Ureter (tissue), 1 donor: ENCODE results near the gene ARF5. TPM values are rescaled to one million over a fixed set of nuclear protein-coding genes. Genes with fewer than 3 reads are reported as not detected.
"Not testable (repeated sequence)": the region's sequence is repeated elsewhere in the genome, so short reads cannot be mapped to it uniquely, and the experiment has no call there.

ENCODE experiments used
- DNase-seq: peaks from one replicate; pipeline ENCODE4 v3.0.0-alpha.2; 2020; ENCODE audit warnings: low spot score
- total RNA-seq: library from RNA; stranded (reverse); gene quantifications from one replicate; pipeline ENCODE4 v1.2.4, GENCODE V29; 2023
- donor health status: DM: yes; HTN: yes; CAD: no.

The ARF5 gene
- 121 TPM for total RNA-seq

- peak; percentile 93 for DNase-seq
Observed at GRCh38 chr7:127588019-127588696, at the start of gene ARF5. Gene ARF5 (plus strand): TSS chr7:127588411. CDS start chr7:127588499, 88 bp downstream.

DNA sequence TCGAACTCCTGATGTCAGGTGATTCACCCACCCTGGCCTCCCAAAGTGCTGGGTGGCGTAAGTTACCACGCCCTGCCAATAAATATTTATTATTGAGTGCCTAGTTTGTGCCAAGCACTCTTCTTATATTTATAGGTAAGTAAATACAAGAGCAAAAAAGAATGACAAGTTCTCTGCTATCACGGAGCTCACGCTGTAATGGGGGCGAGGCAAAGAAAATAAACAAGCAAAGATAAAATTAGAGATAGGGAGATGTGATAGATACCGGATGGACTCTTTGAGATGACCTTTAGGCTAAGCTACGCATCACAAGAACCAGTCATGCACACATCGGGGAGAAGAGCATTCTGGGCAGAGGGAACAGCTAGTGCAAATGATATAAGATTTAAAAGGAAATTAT, 49.1 kb upstream of the ARF5 start:
- DNase-seq, result no peak

DNA sequence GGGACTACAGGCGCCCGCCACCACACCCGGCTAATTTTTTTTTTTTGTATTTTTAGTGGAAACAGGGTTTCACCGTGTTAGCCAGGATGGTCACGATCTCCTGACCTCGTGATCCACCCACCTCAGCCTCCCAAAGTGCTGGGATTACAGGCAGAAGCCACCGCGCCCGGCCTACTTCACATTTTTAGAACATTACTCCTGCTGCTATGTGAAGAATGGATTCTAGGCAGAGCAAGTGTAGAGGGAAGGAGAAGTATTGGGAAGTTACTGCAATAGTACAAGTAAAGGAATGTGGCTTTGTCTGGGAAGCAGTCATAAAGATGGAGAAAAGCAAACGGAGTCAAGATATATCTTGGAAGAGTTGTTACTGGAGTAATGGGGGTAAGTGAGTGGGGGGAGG, 47.8 kb upstream of the ARF5 start:
- not testable (repeated sequence) for DNase-seq

DNA sequence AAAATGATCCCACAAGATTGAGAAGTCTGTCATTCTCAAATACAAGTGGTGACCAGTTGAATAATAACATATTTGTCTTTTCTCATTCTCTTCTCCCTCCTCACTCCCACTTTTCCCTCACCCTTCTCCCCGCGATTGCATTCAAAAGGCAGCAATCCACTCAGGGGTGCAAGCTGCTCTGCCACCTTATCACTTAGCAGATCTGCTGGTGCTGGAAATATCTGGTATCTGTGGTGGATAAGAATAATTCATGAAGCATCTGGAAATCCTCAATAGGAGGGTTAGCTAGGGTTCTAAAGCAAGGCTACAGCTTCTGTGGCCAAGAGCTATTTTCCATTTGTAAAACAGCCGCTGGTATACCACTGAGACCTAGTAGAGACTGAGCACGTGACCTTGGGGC, 46.7 kb upstream of the ARF5 start:
- no peak for DNase-seq

GRCh38 chr7:127546313-127546712, 41.9 kb upstream of the ARF5 start:
- DNase-seq, result no peak

DNA sequence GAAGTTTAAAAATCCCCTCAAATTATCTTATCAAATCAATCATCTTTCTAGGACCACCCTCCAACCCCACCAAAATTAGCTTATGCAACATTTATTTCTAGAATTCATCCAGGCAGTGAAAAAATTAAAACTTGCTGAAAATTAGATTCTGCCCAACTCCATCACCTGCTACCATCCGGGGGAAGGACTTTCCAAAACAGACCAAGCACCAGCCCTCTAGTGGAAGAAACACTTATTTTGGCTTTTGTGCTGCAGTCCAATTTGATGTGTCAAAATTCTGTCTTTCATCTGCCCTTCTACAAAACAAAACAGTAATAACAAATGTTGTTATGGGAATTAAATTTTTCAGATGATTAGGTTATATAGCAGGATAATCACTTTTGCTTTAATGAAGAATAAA, 38.0 kb upstream of the ARF5 start:
- no peak for DNase-seq

- no peak for DNase-seq
Observed at GRCh38 chr7:127551941-127552340, 36.3 kb upstream of the ARF5 start.

DNA sequence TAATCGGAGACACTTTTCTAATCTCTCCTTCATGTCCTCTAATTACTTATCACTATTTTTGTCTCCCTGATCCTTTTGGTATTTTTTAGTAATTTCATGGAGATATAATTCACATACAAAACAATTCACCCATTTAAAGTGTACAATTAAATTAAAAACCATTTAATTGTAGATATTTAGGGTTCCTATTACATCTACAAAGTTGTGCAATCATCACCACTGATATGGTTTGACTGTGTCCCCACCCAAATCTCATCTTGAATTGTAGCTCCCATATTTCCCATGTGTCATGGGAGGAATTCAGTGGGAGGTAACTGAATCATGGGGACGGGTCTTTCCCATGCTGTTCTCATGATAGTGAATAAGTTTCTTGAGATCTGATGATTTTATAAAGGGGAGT, 31.8 kb upstream of the ARF5 start:
- no peak for DNase-seq

DNA sequence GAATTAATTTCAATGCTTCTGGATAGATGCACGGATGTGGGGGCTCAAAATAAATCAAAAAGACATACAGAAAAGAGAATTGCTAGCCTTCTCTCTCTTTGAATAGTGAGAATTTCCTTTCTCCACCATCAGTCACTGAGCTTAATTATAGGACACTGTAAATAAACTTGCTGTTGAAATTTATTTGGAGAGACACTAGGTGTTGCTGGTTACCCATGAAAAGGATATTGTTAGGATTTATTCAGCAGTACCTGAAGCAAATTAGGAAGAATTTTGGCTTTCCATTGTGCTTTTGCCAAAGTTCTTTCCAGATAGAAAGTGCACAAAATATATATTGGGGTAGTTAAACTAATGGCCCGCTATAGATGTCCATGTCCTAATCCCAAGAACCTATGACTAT, 30.4 kb upstream of the ARF5 start:
- DNase-seq, result no peak

GRCh38 chr7:127566242-127566641, 22.0 kb upstream of the ARF5 start:
- DNase-seq, result no peak

GRCh38 chr7:127568034-127568433, 20.2 kb upstream of the ARF5 start:
- DNase-seq, result not testable (repeated sequence)

DNA sequence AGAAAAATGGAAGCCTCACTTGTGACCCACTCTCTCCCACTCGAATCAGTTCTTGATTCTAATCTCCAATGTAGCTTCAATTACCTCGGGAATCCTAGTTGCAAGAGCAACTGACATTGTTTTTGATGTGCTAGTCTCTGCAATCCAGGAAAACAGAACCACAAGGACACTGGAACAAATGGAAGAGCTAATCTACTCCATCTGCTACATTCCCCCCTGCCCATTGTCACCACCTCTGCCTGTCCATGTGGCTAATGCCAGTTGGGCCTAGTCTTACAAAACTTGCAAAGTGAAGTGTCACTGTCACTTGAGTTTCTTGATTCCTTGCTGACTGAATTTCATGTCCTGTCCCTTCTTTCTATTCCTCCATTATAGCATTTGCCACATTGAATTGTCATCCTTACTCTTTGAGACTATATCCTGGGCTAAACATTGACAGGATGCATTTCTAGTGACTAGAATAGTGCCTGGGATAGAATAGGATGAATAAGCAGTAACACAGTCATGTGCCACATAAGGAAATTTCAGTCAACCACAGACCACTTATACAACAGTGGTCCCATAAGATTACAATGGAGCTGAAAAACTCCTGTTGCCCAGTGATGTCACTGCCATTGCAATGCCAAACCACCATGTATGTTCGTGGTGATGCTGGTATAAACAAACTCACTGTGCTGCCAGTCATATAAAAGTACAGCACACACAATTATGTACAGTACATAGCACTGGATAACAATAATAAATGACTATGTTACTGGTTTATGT, 16.3 kb upstream of the ARF5 start:
- no peak for DNase-seq

DNA sequence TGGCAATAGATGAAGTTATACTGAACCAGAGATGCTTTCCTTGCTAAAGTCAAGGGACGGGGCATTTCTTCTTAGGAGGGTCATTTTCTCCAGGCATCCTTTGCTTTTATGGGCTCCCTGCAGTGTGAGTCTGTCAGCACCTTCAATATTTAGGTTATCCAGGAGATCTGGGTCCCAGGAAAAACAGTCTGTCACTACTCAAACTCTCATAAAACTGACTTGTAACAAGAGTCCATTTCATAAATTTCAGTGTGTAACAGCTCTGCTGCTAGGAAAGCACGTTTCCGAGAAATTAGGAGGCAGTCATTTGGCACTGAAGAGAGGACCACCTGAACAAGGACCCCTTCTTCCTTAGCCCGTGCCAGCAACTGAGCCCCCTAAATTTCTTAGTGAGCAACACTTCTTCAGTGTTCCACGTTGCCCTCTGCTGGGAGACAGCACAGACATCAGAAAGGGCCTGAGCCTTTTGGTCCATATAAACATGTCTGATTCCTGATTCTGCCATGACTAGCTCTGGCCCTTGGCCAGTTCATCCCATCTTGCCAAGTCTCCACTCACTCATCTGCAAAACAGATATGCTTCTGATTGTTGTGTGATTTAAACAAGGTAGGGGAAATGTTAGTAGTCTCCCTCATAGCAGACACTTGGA, 10.1 kb upstream of the ARF5 start:
- DNase-seq, result no peak

DNA sequence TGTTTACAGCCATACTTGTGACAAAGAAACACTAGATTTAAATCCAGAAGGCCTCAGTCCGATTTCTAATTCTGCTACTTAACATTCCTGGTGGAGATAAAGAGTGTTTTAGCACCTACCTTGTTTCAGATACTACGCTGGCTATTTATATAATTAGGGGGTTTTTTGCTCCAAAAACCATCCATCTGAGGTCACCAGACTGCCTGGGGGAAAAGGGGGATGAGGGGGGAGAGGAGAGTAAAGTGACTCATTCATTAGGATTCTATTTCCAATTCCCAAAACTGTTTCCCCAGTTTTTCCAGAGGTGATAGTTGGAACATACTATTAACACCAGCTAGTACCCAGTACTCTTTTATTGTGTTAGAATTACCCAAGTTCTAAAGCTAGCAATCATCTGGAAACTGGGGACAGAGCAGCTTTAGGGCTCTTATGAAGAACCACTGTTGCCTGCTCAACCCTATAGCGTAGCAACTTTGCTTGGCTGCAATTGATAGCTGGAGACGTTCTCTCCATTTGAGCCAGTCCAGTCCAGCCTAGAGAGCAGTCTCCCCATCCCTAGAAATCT, 9.4 kb upstream of the ARF5 start:
- no peak for DNase-seq

DNA sequence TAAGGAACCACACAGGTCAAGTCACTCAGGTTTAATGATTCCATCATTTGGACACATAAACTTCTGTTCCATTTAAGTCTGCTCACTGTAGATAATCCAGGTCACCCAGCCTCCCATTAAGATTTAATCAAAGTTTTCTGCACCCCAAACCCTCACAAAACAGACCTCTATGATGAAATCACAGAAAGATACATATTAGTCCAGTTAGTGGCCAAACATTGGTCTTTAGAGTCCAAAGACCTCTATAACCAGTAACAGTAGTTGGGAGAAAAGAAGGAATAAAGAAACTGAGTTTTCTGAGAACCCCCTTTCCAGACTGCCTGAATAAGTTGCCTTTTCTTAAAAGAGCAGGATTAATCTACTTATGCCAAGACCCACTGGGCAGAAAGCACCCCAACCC, 7.6 kb upstream of the ARF5 start:
- DNase-seq, result no peak

- no peak for DNase-seq
Observed at GRCh38 chr7:127581716-127582115, 6.5 kb upstream of the ARF5 start.

DNA sequence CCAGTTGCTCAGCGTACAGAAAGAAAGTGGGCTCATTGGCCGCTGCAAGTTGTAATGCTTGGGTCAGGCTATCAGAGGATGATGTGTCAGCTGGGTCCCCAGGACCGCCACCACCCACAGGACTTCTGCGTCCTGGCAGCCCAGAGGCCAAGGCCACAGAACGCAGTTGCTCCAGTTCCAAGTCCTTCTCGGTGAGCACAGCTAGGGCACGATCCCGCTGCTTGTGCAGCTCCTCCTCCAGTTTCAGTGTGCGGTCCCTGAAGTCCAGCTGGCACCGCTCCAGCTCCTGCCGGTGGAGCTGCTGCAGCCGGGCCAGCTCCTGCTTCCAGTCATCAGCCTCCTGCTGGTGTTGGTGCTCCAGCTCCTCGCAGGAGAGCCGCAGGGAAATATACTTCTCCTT, 5.8 kb upstream of the ARF5 start:
- no peak for DNase-seq

DNA sequence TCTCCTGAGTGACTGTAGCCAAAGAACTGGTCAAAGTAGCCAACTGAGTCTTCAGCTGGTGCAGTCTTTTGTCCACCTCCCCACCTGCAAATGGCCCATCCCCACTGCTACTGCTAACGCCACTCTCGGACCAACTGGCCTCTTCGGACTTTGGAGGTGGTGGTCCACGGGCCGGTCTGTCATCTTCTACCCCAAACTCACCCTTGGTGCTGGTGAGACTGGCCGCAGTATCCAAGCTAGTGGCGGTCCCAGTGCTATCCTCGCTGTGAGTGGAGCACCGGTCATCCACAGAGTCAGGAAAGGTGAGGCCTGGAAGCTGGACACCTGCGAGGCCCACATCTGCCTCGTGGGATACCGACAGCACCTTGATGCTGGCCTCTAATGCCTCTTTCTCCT, 3.6 kb upstream of the ARF5 start:
- DNase-seq, result no peak

- peak; percentile 94 for DNase-seq
Observed at GRCh38 chr7:127585044-127585953, 2.9 kb upstream of the ARF5 start, which contains the start of gene GCC1. Gene GCC1 (minus strand): TSS chr7:127585596. CDS start chr7:127585182, 414 bp downstream.

GRCh38 chr7:127586346-127586745, 1.9 kb upstream of the ARF5 start:
- DNase-seq, result no peak

DNA sequence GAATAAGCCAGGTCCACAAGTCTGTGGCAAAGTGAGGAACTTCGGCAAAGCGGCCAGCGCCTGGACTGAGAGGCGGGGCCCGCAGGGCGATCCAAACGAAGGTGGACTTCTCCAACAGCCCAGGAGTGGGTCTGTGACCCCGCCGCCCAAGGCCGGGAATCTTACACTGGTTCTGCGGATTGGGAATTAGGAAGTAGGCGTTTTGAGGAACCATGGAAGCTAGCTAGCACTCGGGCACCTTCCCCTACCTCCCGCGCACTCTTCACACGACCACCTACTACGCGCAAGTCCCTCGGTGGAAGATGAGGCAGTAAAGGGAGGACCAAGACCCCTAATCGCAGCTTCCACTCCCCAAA, 570 bp upstream of the ARF5 start:
- no peak for DNase-seq
